AG04450 (cell line): ENCODE measurements around the gene MCU. TPM values are rescaled to one million over a fixed set of nuclear protein-coding genes. Genes with fewer than 3 reads are reported as not detected.
"Not testable (repeated sequence)": the region's sequence is repeated elsewhere in the genome, so short reads cannot be mapped to it uniquely, and the experiment has no call there.

ENCODE experiments used
- CTCF ChIA-PET: fragments of 300-600, 350-600 bp; formaldehyde crosslinking; extraction: SDS; loops from one replicate; lab custom pipeline; 2022; ENCODE audit warnings: antibody characterized with exemption, inconsistent platforms; lab: Charles Lee
- POLR2A ChIA-PET: fragments of 350-600 bp; formaldehyde crosslinking; extraction: SDS; loops from one replicate; lab custom pipeline; 2021; ENCODE audit warnings: antibody characterized with exemption, inconsistent platforms; lab: Yijun Ruan, JAX
- DNase-seq: peaks from one replicate; pipeline ENCODE4 v3.0.0-alpha.2; 2011; ENCODE audit warnings: low read depth, low spot score
- H3K27ac ChIP-seq: one replicate; pipeline ENCODE4 v1.5.1; 2012; ENCODE audit warnings: low read depth, low read length, control low read depth
- H3K27me3 ChIP-seq: one replicate; pipeline ENCODE4 v1.6.0; 2012; ENCODE audit warnings: low read length; ENCODE audit not compliant: control insufficient read depth, insufficient read depth
- H3K4me3 ChIP-seq: 2 replicates; pipeline ENCODE4 v1.5.1; 2011; ENCODE audit warnings: mild to moderate bottlenecking, low read depth, low read length, control low read depth
- H3K9me3 ChIP-seq: 2 replicates; pipeline ENCODE4 v1.5.1; 2012; ENCODE audit warnings: low read length; ENCODE audit not compliant: control insufficient read depth, insufficient read depth
- CTCF ChIP-seq: IDR thresholded peaks from 2 replicates; pipeline ENCODE4 v1.5.1; 2011; ENCODE audit warnings: low read depth, low read length, control low read depth, inconsistent platforms
- polyA minus RNA-seq: library from RNA; depleted of rRNA, polyadenylated mRNA; stranded (reverse); fragments of >200 nt; gene quantifications from 2 replicates; pipeline ENCODE4 v1.2.3, GENCODE V29; 2011; rRNA and poly(A)+ RNA removed
- polyA plus RNA-seq: library from polyadenylated mRNA; depleted of rRNA; stranded (reverse); fragments of >200 nt; gene quantifications from 2 replicates; pipeline ENCODE4 v1.2.3, GENCODE V29; 2011; rRNA removed

The MCU gene
- polyA plus RNA-seq (91.6 and 104 TPM in 2 replicates), polyA minus RNA-seq (43.0 and 72.5 TPM in 2 replicates)

GRCh38 chr10:72691863-72692743, at the start of gene MCU:
TSS of gene MCU (plus strand) at chr10:72692143. CDS start at chr10:72692152, 9 bp downstream.
- DNase-seq: peak; percentile 86
- Histone ChIP-seq H3K9me3 (no peaks in the 10 kb centered on the region; the same call in 1 of the 2 replicates), H3K27me3 (no peaks in the 10 kb centered on the region), H3K27ac (peak within 1 kb of the TSS; percentile 40), H3K4me3 (peak within 1 kb of the TSS; percentile 88)
- ChIA-PET CTCF (interaction anchor here (1.5 to 2.7 kb wide), 2 partner anchors 141 to 144 kb away, joined by 3 to 17 read pairs; no protein-coding TSS in a partner anchor), POLR2A (interaction anchor here (0.5 to 2.4 kb wide), 18 partner anchors 8 to 337 kb away, joined by 3 to 14 read pairs (median 4); partner anchors contain the start of gene MICU1)
- TF ChIP-seq CTCF: no peak

- Histone ChIP-seq H3K27ac (no peak overlapping the region), H3K9me3 (no peaks in the 10 kb centered on the region), H3K27me3 (no peaks in the 10 kb centered on the region), H3K4me3 (no peak overlapping the region)
- no peak for DNase-seq
- CTCF ChIA-PET: interaction anchor here (0.6 kb wide), 1 partner anchor 33 kb away, joined by 3 read pairs; no protein-coding TSS in a partner anchor
- TF ChIP-seq CTCF: no peak
- POLR2A ChIA-PET: no interaction called here
These were observed 49.6 kb upstream of the MCU start for GRCh38 chr10:72642318-72642717.

GRCh38 chr10:72645263-72645858, 46.6 kb upstream of the MCU start:
- Histone ChIP-seq H3K9me3 (no peaks in the 10 kb centered on the region), H3K4me3 (no peak overlapping the region), H3K27me3 (no peaks in the 10 kb centered on the region), H3K27ac (no peak overlapping the region)
- TF ChIP-seq CTCF: no peak
- DNase-seq: no peak
- ChIA-PET POLR2A (no interaction called here), CTCF (no interaction called here)

- CTCF ChIA-PET, H3K9me3 ChIP-seq, H3K4me3 ChIP-seq, H3K27me3 ChIP-seq, DNase-seq, H3K27ac ChIP-seq: not testable (repeated sequence)
- POLR2A ChIA-PET: interaction anchor here (0.7 kb wide), 1 partner anchor 470 kb away, joined by 3 read pairs; no protein-coding TSS in a partner anchor
These were observed 45.0 kb upstream of the MCU start for GRCh38 chr10:72646971-72647370.

- POLR2A ChIA-PET: no interaction called here
- DNase-seq: no peak
- no peak overlapping the region for H3K27ac ChIP-seq
- no peaks in the 10 kb centered on the region for H3K27me3 ChIP-seq
- H3K9me3 ChIP-seq: no peaks in the 10 kb centered on the region
- no peak for TF ChIP-seq CTCF
- no peak overlapping the region for H3K4me3 ChIP-seq
- CTCF ChIA-PET: no interaction called here
These were observed 43.6 kb upstream of the MCU start for GRCh38 chr10:72648301-72648700.
